NCI-H2227 treated with DMSO at 0.1 percent for 48 hours (cell line): ENCODE data around the gene ZC2HC1B.
A peak's percentile ranks its signal among the peaks of the same experiment; 100 is the strongest.

ENCODE experiments used
- DNase-seq: peaks from one replicate; lab custom pipeline; 2025; lab: John Stamatoyannopoulos, UW

The ZC2HC1B gene

GRCh38 chr6:143961886-143962878 is 97.9 kb downstream of the ZC2HC1B start:
- DNase-seq, result no peak

GRCh38 chr6:143963158-143963919 is 99.1 kb downstream of the ZC2HC1B start:
- no peak for DNase-seq

- DNase-seq, result no peak
Observed at GRCh38 chr6:143964674-143965081, 100.4 kb downstream of the ZC2HC1B start.

- no peak for DNase-seq
Observed at GRCh38 chr6:143965503-143966171, 101.4 kb downstream of the ZC2HC1B start.

- DNase-seq, result no peak
Observed at GRCh38 chr6:143966312-143966711, 102.0 kb downstream of the ZC2HC1B start.

- DNase-seq, result no peak
Observed at GRCh38 chr6:143967706-143968376, 103.6 kb downstream of the ZC2HC1B start.

GRCh38 chr6:143969077-143969476 is 104.8 kb downstream of the ZC2HC1B start:
- no peak for DNase-seq

GRCh38 chr6:143970456-143971218 is 106.4 kb downstream of the ZC2HC1B start:
- no peak for DNase-seq

GRCh38 chr6:143971482-143972205 is 107.4 kb downstream of the ZC2HC1B start:
- no peak for DNase-seq

GRCh38 chr6:143973097-143973966 is 109.1 kb downstream of the ZC2HC1B start:
- DNase-seq, result peak; percentile 23

GRCh38 chr6:143974089-143974488 is 109.8 kb downstream of the ZC2HC1B start:
- no peak for DNase-seq

- no peak for DNase-seq
Observed at GRCh38 chr6:143976806-143977349, 112.6 kb downstream of the ZC2HC1B start.

GRCh38 chr6:143980921-143981320 is 116.6 kb downstream of the ZC2HC1B start:
- DNase-seq, result no peak

- DNase-seq, result no peak
Observed at GRCh38 chr6:143982968-143983367, 118.7 kb downstream of the ZC2HC1B start.

GRCh38 chr6:143984666-143985065 is 120.4 kb downstream of the ZC2HC1B start:
- no peak for DNase-seq

- peak; percentile 77 for DNase-seq
Observed at GRCh38 chr6:143986463-143987065, 122.3 kb downstream of the ZC2HC1B start.
